HepG2 (cell line): ENCODE measurements around the gene UQCRC2. TPM values are rescaled to one million over a fixed set of nuclear protein-coding genes. Genes with fewer than 3 reads are reported as not detected.

Source experiments
- ATAD3A ChIP-seq: sonication (generic); formaldehyde crosslinking; IDR thresholded peaks from 2 replicates; pipeline ENCODE4 v1.4.0; 2020; ENCODE audit warnings: missing genetic modification reagents
- FOXO1 ChIP-seq: sonication (generic); formaldehyde crosslinking; IDR thresholded peaks from 2 replicates; pipeline ENCODE4 v1.4.0; 2020; ENCODE audit warnings: missing genetic modification reagents
- GLI4 ChIP-seq: sonication (generic); formaldehyde crosslinking; IDR thresholded peaks from 2 replicates; pipeline ENCODE4 v1.5.1; 2020; ENCODE audit warnings: missing genetic modification reagents, mild to moderate bottlenecking, moderate library complexity, borderline replicate concordance
- GRHL1 ChIP-seq: sonication (generic); formaldehyde crosslinking; conservative IDR thresholded peaks from 2 replicates; pipeline ENCODE4 v1.8.0; 2022; ENCODE audit warnings: missing genetic modification reagents
- MYPOP ChIP-seq: sonication (generic); formaldehyde crosslinking; IDR thresholded peaks from 2 replicates; pipeline ENCODE4 v1.8.1; 2023; ENCODE audit warnings: mild to moderate bottlenecking, moderate library complexity, missing genetic modification reagents
- NFE2 ChIP-seq: sonication (generic); formaldehyde crosslinking; IDR thresholded peaks from 2 replicates; pipeline ENCODE4 v1.4.0; 2020; ENCODE audit warnings: missing genetic modification reagents
- SAFB2 ChIP-seq: sonication (generic); formaldehyde crosslinking; IDR thresholded peaks from 2 replicates; pipeline ENCODE4 v1.5.1; 2020; ENCODE audit warnings: missing genetic modification reagents, low read depth, mild to moderate bottlenecking, borderline replicate concordance
- THAP8 ChIP-seq: sonication (generic); formaldehyde crosslinking; IDR thresholded peaks from 2 replicates; pipeline ENCODE4 v1.5.1; 2020; ENCODE audit warnings: missing genetic modification reagents, mild to moderate bottlenecking, borderline replicate concordance
- ZBTB40 ChIP-seq, 2 experiments: fragments of 450-650 bp in 1 of 2; sonication (generic) in 1 of 2; formaldehyde crosslinking in 1 of 2; IDR thresholded peaks; 2 replicates each; pipeline versions ENCODE4 v1.6.1 to v1.8.0; 2016 to 2022; ENCODE audit warnings: antibody characterized with exemption in 1 of 2, mild to moderate bottlenecking in 1 of 2, missing genetic modification reagents in 1 of 2
- ZC3H13 ChIP-seq: sonication (generic); formaldehyde crosslinking; IDR thresholded peaks from 2 replicates; pipeline ENCODE4 v1.8.1; 2023; ENCODE audit warnings: mild to moderate bottlenecking, missing genetic modification reagents, moderate library complexity
- ZNF30 ChIP-seq: sonication (generic); formaldehyde crosslinking; IDR thresholded peaks from 2 replicates; pipeline ENCODE4 v1.5.0; 2020; ENCODE audit warnings: mild to moderate bottlenecking, missing genetic modification reagents
- ZNF44 ChIP-seq: sonication (generic); formaldehyde crosslinking; IDR thresholded peaks from 2 replicates; pipeline ENCODE4 v1.5.1; 2020; ENCODE audit warnings: mild to moderate bottlenecking, missing genetic modification reagents
- ZNF607 ChIP-seq: sonication (generic); formaldehyde crosslinking; IDR thresholded peaks from 2 replicates; pipeline ENCODE4 v1.5.1; 2020; ENCODE audit warnings: missing genetic modification reagents, mild to moderate bottlenecking, borderline replicate concordance
- ZSCAN12 ChIP-seq: sonication (generic); formaldehyde crosslinking; IDR thresholded peaks from 2 replicates; pipeline ENCODE4 v1.9.0; 2021; ENCODE audit warnings: mild to moderate bottlenecking, missing genetic modification reagents
- ZZZ3 ChIP-seq: sonication (generic); formaldehyde crosslinking; IDR thresholded peaks from 2 replicates; pipeline ENCODE4 v1.4.0; 2020; ENCODE audit warnings: missing genetic modification reagents, mild to moderate bottlenecking, borderline replicate concordance
- polyA plus RNA-seq, 8 experiments: library from polyadenylated mRNA; depleted of rRNA in 3 of 8; stranded (reverse) in 7 of 8; unstranded in 1 of 8; fragments of >200 nt; fragmentation: Illumina TruSeq in 4 of 8; extraction: Trizol in 4 of 8; gene quantifications; 2 replicates each; pipeline versions ENCODE4 v1.2.1 to v1.2.3, GENCODE V29; 2011 to 2016; ENCODE audit warnings: low read depth in 4 of 8, missing spikeins in 1 of 8, mixed read lengths in 1 of 8; ENCODE audit not compliant: insufficient read depth in 1 of 8
- total RNA-seq, 5 experiments: library from RNA; depleted of rRNA; stranded (reverse); fragments of >200 nt; fragmentation: Illumina TruSeq; extraction: Trizol; gene quantifications; 2 replicates each; pipeline ENCODE4 v1.2.3, GENCODE V29; 2016; ENCODE audit warnings: low read depth in 1 of 5

The UQCRC2 gene
- total and polyA plus RNA-seq, 2 of the 13 experiments (the other 11 are each of a cell fraction or from before 2014, with no cell fraction given): 442 to 536 TPM

GRCh38 chr16:21952793-21953540, at the start of gene UQCRC2 (continued):
- TF ChIP-seq ZBTB40 (IDR thresholded peaks at IDR 0.05) (no peak), ZBTB40 (CRISPR knock-in tag; IDR thresholded peaks at IDR 0.05) (peak; percentile 80; the same call in 1 of the 2 replicates), ATAD3A (no peak), ZC3H13 (CRISPR knock-in tag) (peak; percentile 74; the same call in 1 of the 2 replicates), FOXO1 (CRISPR knock-in tag) (no peak), MYPOP (CRISPR knock-in tag) (peak; percentile 78), ZNF44 (CRISPR knock-in tag) (no peak; the same call in none of the 2 replicates), SAFB2 (peak; percentile 25; the same call in 1 of the 2 replicates), ZNF30 (CRISPR knock-in tag) (no peak), GLI4 (CRISPR knock-in tag) (peak; percentile 84), ZNF607 (peak; percentile 72; the same call in 1 of the 2 replicates), THAP8 (0 out of 2 replicates have a peak, but pooled peaks have one; percentile 30), ZZZ3 (CRISPR knock-in tag) (peak; percentile 99), GRHL1 (no peak), ZSCAN12 (CRISPR knock-in tag) (no peak; the same call in 1 of the 2 replicates), NFE2 (CRISPR knock-in tag) (peak; percentile 27; the same call in 1 of the 2 replicates)
